Measurements from ENCODE around the gene CEBPA.

GRCh38 chr19:33303791-33304345 is 1.5 kb upstream of the CEBPA start:
- TF ChIP-seq, protein P1, sequence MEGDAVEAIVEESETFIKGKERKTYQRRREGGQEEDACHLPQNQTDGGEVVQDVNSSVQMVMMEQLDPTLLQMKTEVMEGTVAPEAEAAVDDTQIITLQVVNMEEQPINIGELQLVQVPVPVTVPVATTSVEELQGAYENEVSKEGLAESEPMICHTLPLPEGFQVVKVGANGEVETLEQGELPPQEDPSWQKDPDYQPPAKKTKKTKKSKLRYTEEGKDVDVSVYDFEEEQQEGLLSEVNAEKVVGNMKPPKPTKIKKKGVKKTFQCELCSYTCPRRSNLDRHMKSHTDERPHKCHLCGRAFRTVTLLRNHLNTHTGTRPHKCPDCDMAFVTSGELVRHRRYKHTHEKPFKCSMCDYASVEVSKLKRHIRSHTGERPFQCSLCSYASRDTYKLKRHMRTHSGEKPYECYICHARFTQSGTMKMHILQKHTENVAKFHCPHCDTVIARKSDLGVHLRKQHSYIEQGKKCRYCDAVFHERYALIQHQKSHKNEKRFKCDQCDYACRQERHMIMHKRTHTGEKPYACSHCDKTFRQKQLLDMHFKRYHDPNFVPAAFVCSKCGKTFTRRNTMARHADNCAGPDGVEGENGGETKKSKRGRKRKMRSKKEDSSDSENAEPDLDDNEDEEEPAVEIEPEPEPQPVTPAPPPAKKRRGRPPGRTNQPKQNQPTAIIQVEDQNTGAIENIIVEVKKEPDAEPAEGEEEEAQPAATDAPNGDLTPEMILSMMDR (IDR thresholded peaks at IDR 0.05 in 2 of 3, conservative IDR thresholded peaks at IDR 0.05 in 1 of 3; ENCODE audit: control insufficient read depth in 2 of 3, extremely low read depth in 1 of 3, insufficient read depth in 1 of 3, low read depth in 3 of 3, low read length in 3 of 3): no peak
- TF ChIP-seq SIX5 (IDR thresholded peaks at IDR 0.05; ENCODE audit: low read depth, low read length, severe bottlenecking) (no peak), POLR2AphosphoS5 (IDR thresholded peaks at IDR 0.05; ENCODE audit: low read length) (no peak), TAF1 (IDR thresholded peaks at IDR 0.05; ENCODE audit: borderline replicate concordance, low read depth, low read length) (no peak), RAD51 (IDR thresholded peaks at IDR 0.05) (no peak), BHLHE40 (IDR thresholded peaks at IDR 0.05; ENCODE audit: borderline replicate concordance in 1 of 2, low read depth in 2 of 2, low read length in 1 of 2) (no peak)
- TF ChIP-seq, protein P2, sequence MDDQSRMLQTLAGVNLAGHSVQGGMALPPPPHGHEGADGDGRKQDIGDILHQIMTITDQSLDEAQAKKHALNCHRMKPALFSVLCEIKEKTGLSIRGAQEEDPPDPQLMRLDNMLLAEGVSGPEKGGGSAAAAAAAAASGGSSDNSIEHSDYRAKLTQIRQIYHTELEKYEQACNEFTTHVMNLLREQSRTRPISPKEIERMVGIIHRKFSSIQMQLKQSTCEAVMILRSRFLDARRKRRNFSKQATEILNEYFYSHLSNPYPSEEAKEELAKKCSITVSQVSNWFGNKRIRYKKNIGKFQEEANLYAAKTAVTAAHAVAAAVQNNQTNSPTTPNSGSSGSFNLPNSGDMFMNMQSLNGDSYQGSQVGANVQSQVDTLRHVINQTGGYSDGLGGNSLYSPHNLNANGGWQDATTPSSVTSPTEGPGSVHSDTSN (IDR thresholded peaks at IDR 0.05; ENCODE audit: insufficient replicate concordance, low read depth, low read length): no peak

Data from GM12878 (cell line).